HEK293T (cell line): ENCODE results near the gene SLC8A1.

Experiments
- CTCF ChIA-PET: fragments of 350-600 bp; formaldehyde crosslinking; extraction: SDS; loops from one replicate; lab custom pipeline; 2021; ENCODE audit warnings: antibody characterized with exemption, inconsistent platforms; lab: Yijun Ruan, JAX
- POLR2A ChIA-PET: fragments of 350-600 bp; formaldehyde crosslinking; extraction: SDS; loops from one replicate; lab custom pipeline; 2020; ENCODE audit warnings: antibody characterized with exemption, inconsistent platforms; lab: Yijun Ruan, JAX
- DNase-seq: peaks from one replicate; pipeline ENCODE4 v3.0.0; 2012; ENCODE audit warnings: mixed read lengths; ENCODE audit errors: extremely low spot score
- ARNT ChIP-seq: fragments of 450-650 bp; IDR thresholded peaks from 2 replicates; pipeline ENCODE4 v1.6.1; 2017; ENCODE audit warnings: mild to moderate bottlenecking
- BHLHE40 ChIP-seq: fragments of 450-650 bp; IDR thresholded peaks from 2 replicates; pipeline ENCODE4 v1.6.1; 2016; ENCODE audit warnings: mild to moderate bottlenecking, moderate library complexity, borderline replicate concordance
- CTBP1 ChIP-seq: fragments of 450-650 bp; IDR thresholded peaks from 2 replicates; pipeline ENCODE4 v1.6.1; 2016; ENCODE audit warnings: borderline replicate concordance
- ELF4 ChIP-seq: fragments of 450-650 bp; IDR thresholded peaks from 2 replicates; pipeline ENCODE4 v1.6.1; 2017; ENCODE audit warnings: antibody characterized with exemption
- FOXA1 ChIP-seq: fragments of 450-650 bp; IDR thresholded peaks from 2 replicates; pipeline ENCODE4 v1.6.1; 2016; ENCODE audit warnings: mild to moderate bottlenecking
- FOXK2 ChIP-seq: fragments of 450-650 bp; IDR thresholded peaks from 2 replicates; pipeline ENCODE4 v1.6.1; 2016; ENCODE audit warnings: mild to moderate bottlenecking
- FOXM1 ChIP-seq: fragments of 450-650 bp; IDR thresholded peaks from 2 replicates; pipeline ENCODE4 v1.6.1; 2017; ENCODE audit warnings: mild to moderate bottlenecking, borderline replicate concordance
- HDGF ChIP-seq: fragments of 450-650 bp; IDR thresholded peaks from 2 replicates; pipeline ENCODE4 v1.6.1; 2017; ENCODE audit warnings: antibody characterized with exemption, borderline replicate concordance
- L3MBTL2 ChIP-seq: fragments of 450-650 bp; conservative IDR thresholded peaks from 2 replicates; pipeline ENCODE4 v1.6.1; 2016; ENCODE audit warnings: mild to moderate bottlenecking
- LEF1 ChIP-seq: fragments of 450-650 bp; IDR thresholded peaks from 2 replicates; pipeline ENCODE4 v1.6.1; 2017; ENCODE audit warnings: mild to moderate bottlenecking, borderline replicate concordance
- NFRKB ChIP-seq: fragments of 450-650 bp; IDR thresholded peaks from 2 replicates; pipeline ENCODE4 v1.6.1; 2016; ENCODE audit warnings: mild to moderate bottlenecking, moderate library complexity
- PKNOX1 ChIP-seq: fragments of 450-650 bp; IDR thresholded peaks from 2 replicates; pipeline ENCODE4 v1.6.1; 2016
- SP1 ChIP-seq: fragments of 450-650 bp; IDR thresholded peaks from 2 replicates; pipeline ENCODE4 v1.6.1; 2017
- SUZ12 ChIP-seq: fragments of 450-650 bp; IDR thresholded peaks from 2 replicates; pipeline ENCODE4 v1.6.1; 2016; ENCODE audit warnings: mild to moderate bottlenecking
- TARDBP ChIP-seq: fragments of 450-650 bp; IDR thresholded peaks from 2 replicates; pipeline ENCODE4 v1.6.1; 2016
- ZNF384 ChIP-seq: fragments of 450-650 bp; IDR thresholded peaks from 2 replicates; pipeline ENCODE4 v1.6.1; 2016

The SLC8A1 gene

GRCh38 chr2:40421631-40422297 is 30.1 kb downstream of the SLC8A1 start:
- ChIA-PET CTCF (no interaction called here), POLR2A (no interaction called here)
- TF ChIP-seq SP1 = no peak
- TF ChIP-seq PKNOX1 = no peak
- DNase-seq = no peak

GRCh38 chr2:40420478-40420877 is 31.4 kb downstream of the SLC8A1 start:
- no peak for DNase-seq
- ChIA-PET POLR2A (no interaction called here), CTCF (no interaction called here)
- no peak for TF ChIP-seq SP1
- no peak for TF ChIP-seq ELF4
- TF ChIP-seq FOXM1 = no peak
- TF ChIP-seq PKNOX1 = no peak
- no peak for TF ChIP-seq FOXK2
- TF ChIP-seq SUZ12 = no peak
- no peak for TF ChIP-seq BHLHE40

- ChIA-PET POLR2A (no interaction called here), CTCF (no interaction called here)
- TF ChIP-seq NFRKB (no peak), ELF4 (no peak), CTBP1 (no peak), L3MBTL2 (no peak), LEF1 (no peak), ZNF384 (no peak), FOXM1 (no peak), SP1 (no peak), BHLHE40 (no peak)
- DNase-seq = no peak
Observed at GRCh38 chr2:40419364-40419762, 32.5 kb downstream of the SLC8A1 start.

GRCh38 chr2:40418614-40419363 is 33.1 kb downstream of the SLC8A1 start:
- POLR2A ChIA-PET = no interaction called here
- DNase-seq = no peak
- TF ChIP-seq PKNOX1 = no peak
- TF ChIP-seq ARNT = no peak
- no peak for TF ChIP-seq FOXK2
- TF ChIP-seq FOXA1 = no peak
- TF ChIP-seq SUZ12 = no peak
- TF ChIP-seq ZNF384 = no peak
- no peak for TF ChIP-seq ELF4
- no peak for TF ChIP-seq BHLHE40
- no peak for TF ChIP-seq LEF1
- TF ChIP-seq SP1 = no peak
- no peak for TF ChIP-seq FOXM1
- no peak for TF ChIP-seq HDGF
- no peak for TF ChIP-seq CTBP1
- TF ChIP-seq TARDBP = no peak
- TF ChIP-seq NFRKB = no peak
- CTCF ChIA-PET = no interaction called here

GRCh38 chr2:40416486-40416885 is 35.4 kb downstream of the SLC8A1 start:
- CTCF ChIA-PET = no interaction called here
- no peak for TF ChIP-seq FOXA1
- TF ChIP-seq ARNT = no peak
- TF ChIP-seq BHLHE40 = no peak
- TF ChIP-seq TARDBP = no peak
- TF ChIP-seq HDGF = no peak
- TF ChIP-seq PKNOX1 = no peak
- TF ChIP-seq SP1 = no peak
- no peak for TF ChIP-seq SUZ12
- TF ChIP-seq FOXK2 = no peak
- no peak for TF ChIP-seq LEF1
- TF ChIP-seq NFRKB = no peak
- TF ChIP-seq ELF4 = no peak
- TF ChIP-seq L3MBTL2 = no peak
- TF ChIP-seq CTBP1 = no peak
- DNase-seq = no peak
- POLR2A ChIA-PET = no interaction called here

GRCh38 chr2:40415391-40415790 is 36.5 kb downstream of the SLC8A1 start:
- ChIA-PET POLR2A (no interaction called here), CTCF (no interaction called here)
- no peak for DNase-seq
- TF ChIP-seq LEF1 (no peak), ZNF384 (no peak), SP1 (no peak), TARDBP (no peak), ARNT (no peak), CTBP1 (no peak)
